Measurements from ENCODE around the gene PPP1R15A. TPM values are rescaled to one million over a fixed set of nuclear protein-coding genes. Genes with fewer than 3 reads are reported as not detected.

Gene PPP1R15A
- total RNA-seq, 2 experiments from 2014 or later, result 49.7 to 52.0 TPM

- Mint-ChIP-seq H3K4me1 (ENCODE audit: low read depth) (peaks cover 2% of the 10 kb centered on the region), H3K4me3 (no peak overlapping the region), H3K27me3 (no peaks in the 10 kb centered on the region), H3K27ac (no peak overlapping the region), H3K9me3 (no peaks in the 10 kb centered on the region), H3K36me3 (peaks cover 27% of the 10 kb centered on the region)
- intact Hi-C loops (cut with micrococcal nuclease), result no loop called here
- CTCF ChIA-PET, result no interaction called here
- no peak for DNase-seq
- POLR2A ChIA-PET, result interaction anchor here (0.7 kb wide), 1 partner anchor 50 kb away, joined by 3 read pairs; the partner anchor contains the start of gene PPP1R15A
These were observed 49.7 kb downstream of the PPP1R15A start for GRCh38 chr19:48921721-48922500.

GRCh38 chr19:48922548-48923490 lies 50.6 kb downstream of the PPP1R15A start:
- ChIA-PET CTCF (interaction anchor here (0.6 to 1.5 kb wide), 2 partner anchors 9 to 80 kb away, joined by 3 to 5 read pairs; no protein-coding TSS in a partner anchor), POLR2A (no interaction called here)

GRCh38 chr19:48925240-48925843 lies 53.1 kb downstream of the PPP1R15A start:
- ChIA-PET CTCF (interaction anchor here (1.3 kb wide), 1 partner anchor 45 kb away, joined by 5 read pairs; no protein-coding TSS in a partner anchor), POLR2A (interaction anchor here (1.5 kb wide), 2 partner anchors 24 to 50 kb away, joined by 4 read pairs; no protein-coding TSS in a partner anchor)
- H3K4me1 Mint-ChIP-seq (ENCODE audit: low read depth), result peaks cover 4% of the 10 kb centered on the region
- no peak for DNase-seq
- intact Hi-C loops (cut with micrococcal nuclease), result no loop called here
- peaks cover 15% of the 10 kb centered on the region for H3K36me3 Mint-ChIP-seq
- no peaks in the 10 kb centered on the region for H3K27me3 Mint-ChIP-seq
- no peak overlapping the region for H3K27ac Mint-ChIP-seq
- H3K9me3 Mint-ChIP-seq, result no peaks in the 10 kb centered on the region
- H3K4me3 Mint-ChIP-seq, result no peak overlapping the region

More at GRCh38 chr19:48922548-48923490, 50.6 kb downstream of the PPP1R15A start:
- no peaks in the 10 kb centered on the region for H3K9me3 Mint-ChIP-seq
- peaks cover 4% of the 10 kb centered on the region for H3K4me1 Mint-ChIP-seq (ENCODE audit: low read depth)
- H3K27me3 Mint-ChIP-seq, result no peaks in the 10 kb centered on the region
- H3K4me3 Mint-ChIP-seq, result no peak overlapping the region
- H3K36me3 Mint-ChIP-seq, result peaks cover 26% of the 10 kb centered on the region
- no peak for DNase-seq
- H3K27ac Mint-ChIP-seq, result no peak overlapping the region
- intact Hi-C loops (cut with micrococcal nuclease), result no loop called here

Other genes with a start within 250 kb of the PPP1R15A start
- 10 to 100 TPM in 1 of 2 experiments, 1 to 10 TPM in 1; 8.3 to 10.4 TPM for gene DBP, start 235.0 kb upstream of the PPP1R15A start, total RNA-seq
- gene CA11, start 226.2 kb upstream of the PPP1R15A start, total RNA-seq, result 10 to 100 TPM; 12.7 to 15.9 TPM
- under 1 TPM; 0.70 to 0.74 TPM for gene NTN5, start 199.4 kb upstream of the PPP1R15A start, total RNA-seq
- gene FUT2, start 176.4 kb upstream of the PPP1R15A start, total RNA-seq, result not detected
- gene MAMSTR, start 152.7 kb upstream of the PPP1R15A start, total RNA-seq, result under 1 TPM; 0.76 to 0.85 TPM
- under 1 TPM; 0.19 TPM for gene RASIP1, start 131.8 kb upstream of the PPP1R15A start, total RNA-seq
- not detected for gene IZUMO1, start 125.5 kb upstream of the PPP1R15A start, total RNA-seq
- gene FUT1, start 119.8 kb upstream of the PPP1R15A start, total RNA-seq, result under 1 TPM; 0.36 to 0.40 TPM
- not detected for gene FGF21, start 116.9 kb upstream of the PPP1R15A start, total RNA-seq
- gene BCAT2, start 61.4 kb upstream of the PPP1R15A start, total RNA-seq, result 10 to 100 TPM; 59.8 to 61.5 TPM
- under 1 TPM in 1 of 2 experiments, not detected in 1; 0.31 TPM for gene HSD17B14, start 35.9 kb upstream of the PPP1R15A start, total RNA-seq
- 10 to 100 TPM; 10.5 to 11.0 TPM for gene PLEKHA4, start 3.8 kb upstream of the PPP1R15A start, total RNA-seq
- under 1 TPM; 0.34 to 0.59 TPM for gene TULP2, start 26.3 kb downstream of the PPP1R15A start, total RNA-seq
- 100 to 1,000 TPM; 154 to 159 TPM for gene NUCB1, start 27.9 kb downstream of the PPP1R15A start, total RNA-seq
- 1 to 10 TPM; 2.0 to 2.8 TPM for gene DHDH, start 61.3 kb downstream of the PPP1R15A start, total RNA-seq
- 100 to 1,000 TPM; 173 to 181 TPM for gene BAX, start 82.5 kb downstream of the PPP1R15A start, total RNA-seq
- 100 to 1,000 TPM; 870 to 900 TPM for gene FTL, start 92.9 kb downstream of the PPP1R15A start, total RNA-seq
- 10 to 100 TPM; 42.2 to 47.6 TPM for gene GYS1, start 120.9 kb downstream of the PPP1R15A start, total RNA-seq
- gene RUVBL2, start 121.5 kb downstream of the PPP1R15A start, total RNA-seq, result 100 to 1,000 TPM; 107 to 109 TPM
- gene LHB, start 144.7 kb downstream of the PPP1R15A start, total RNA-seq, result under 1 TPM in 1 of 2 experiments, not detected in 1; 0.48 TPM
- not detected for gene CGB3, start 151.9 kb downstream of the PPP1R15A start, total RNA-seq
- not detected for gene CGB2, start 159.5 kb downstream of the PPP1R15A start, total RNA-seq
- gene CGB1, start 164.5 kb downstream of the PPP1R15A start, total RNA-seq, result not detected
- not detected for gene CGB5, start 171.4 kb downstream of the PPP1R15A start, total RNA-seq
- gene CGB8, start 176.7 kb downstream of the PPP1R15A start, total RNA-seq, result not detected
- gene CGB7, start 185.3 kb downstream of the PPP1R15A start, total RNA-seq, result not detected
- gene NTF4, start 192.4 kb downstream of the PPP1R15A start, total RNA-seq, result not detected
- not detected for gene KCNA7, start 200.3 kb downstream of the PPP1R15A start, total RNA-seq
- 100 to 1,000 TPM; 180 to 190 TPM for gene SNRNP70, start 213.0 kb downstream of the PPP1R15A start, total RNA-seq
- 1 to 10 TPM; 5.1 to 5.6 TPM for gene LIN7B, start 241.9 kb downstream of the PPP1R15A start, total RNA-seq
- 1 to 10 TPM; 1.4 TPM for gene C19orf73, start 246.7 kb downstream of the PPP1R15A start, total RNA-seq
- gene PPFIA3, start 247.1 kb downstream of the PPP1R15A start, total RNA-seq, result 1 to 10 TPM; 3.5 to 5.0 TPM

All from activated CD4-positive, alpha-beta memory T cell treated with anti-CD3 and anti-CD28 coated beads for 36 hours (primary cell).